OCI-LY1 (cell line): ENCODE measurements around the gene ATP6AP2.

ENCODE experiments used
- H2AFZ ChIP-seq: fragments of 200-600 bp; sonication (generic), shearing (Covaris generic); 2 replicates; pipeline ENCODE4 v1.6.0; 2014; ENCODE audit warnings: antibody characterized with exemption, mild to moderate bottlenecking, low read length
- H3F3A ChIP-seq: fragments of 200-600 bp; sonication (generic), shearing (Covaris generic); 2 replicates; pipeline ENCODE4 v1.6.0; 2014; ENCODE audit warnings: mild to moderate bottlenecking, antibody characterized with exemption, low read length, moderate library complexity; ENCODE audit not compliant: insufficient read depth
- H3K27ac ChIP-seq: fragments of 200-600 bp; sonication (generic); 2 replicates; pipeline ENCODE4 v1.5.1; 2014; ENCODE audit warnings: low read length, mixed run types, mild to moderate bottlenecking, low read depth; ENCODE audit not compliant: poor library complexity, severe bottlenecking
- H3K27me3 ChIP-seq: fragments of 200-600 bp; sonication (generic); 2 replicates; pipeline ENCODE4 v1.6.0; 2014; ENCODE audit warnings: antibody characterized with exemption, mild to moderate bottlenecking, low read length, moderate library complexity; ENCODE audit not compliant: insufficient read depth
- H3K36me3 ChIP-seq: fragments of 200-600 bp; sonication (generic); 2 replicates; pipeline ENCODE4 v1.6.1; 2014; ENCODE audit warnings: mild to moderate bottlenecking, antibody characterized with exemption, low read length, moderate library complexity, mixed read lengths; ENCODE audit not compliant: insufficient read depth
- H3K4me1 ChIP-seq: fragments of 200-600 bp; sonication (generic); 2 replicates; pipeline ENCODE4 v1.5.1; 2014; ENCODE audit warnings: mild to moderate bottlenecking, low read length, moderate library complexity; ENCODE audit not compliant: insufficient read depth, severe bottlenecking
- H3K4me2 ChIP-seq: fragments of 200-600 bp; sonication (generic), shearing (Covaris generic); 2 replicates; pipeline ENCODE4 v1.6.1; 2014; ENCODE audit warnings: low read length
- H3K4me3 ChIP-seq: fragments of 200-600 bp; sonication (generic); 2 replicates; pipeline ENCODE4 v1.5.1; 2014; ENCODE audit warnings: low read length, low read depth, mild to moderate bottlenecking, mixed read lengths; ENCODE audit not compliant: poor library complexity, severe bottlenecking
- H3K79me2 ChIP-seq: fragments of 200-600 bp; shearing (Covaris generic); 2 replicates; pipeline ENCODE4 v1.6.1; 2016; ENCODE audit warnings: mixed run types, low read length, mixed read lengths; ENCODE audit not compliant: insufficient read depth
- H3K9ac ChIP-seq: fragments of 200-600 bp; sonication (generic), shearing (Covaris generic); 2 replicates; pipeline ENCODE4 v1.6.1; 2014; ENCODE audit warnings: mild to moderate bottlenecking, low read length, mixed read lengths
- H3K9me2 ChIP-seq: fragments of 200-600 bp; sonication (generic), shearing (Covaris generic); 2 replicates; pipeline ENCODE4 v1.6.1; 2014; ENCODE audit warnings: low read depth, mild to moderate bottlenecking, low read length, mixed read lengths
- H3K9me3 ChIP-seq: fragments of 200-600 bp; shearing (Covaris generic); 2 replicates; pipeline ENCODE4 v1.6.1; 2014; ENCODE audit warnings: low read length, mixed read lengths
- H4K20me1 ChIP-seq: fragments of 200-600 bp; sonication (generic), shearing (Covaris generic); 2 replicates; pipeline ENCODE4 v1.6.0; 2016; ENCODE audit warnings: mild to moderate bottlenecking, low read length; ENCODE audit not compliant: insufficient read depth
- CTCF ChIP-seq: fragments of 200-600 bp; sonication (generic), shearing (Covaris generic); IDR thresholded peaks from 2 replicates; pipeline ENCODE4 v1.5.1; 2017; ENCODE audit warnings: mild to moderate bottlenecking, antibody characterized with exemption, low read length, moderate library complexity, mixed read lengths
- EZH2 ChIP-seq: fragments of 200-600 bp; sonication (generic), shearing (Covaris generic); IDR thresholded peaks from 2 replicates; pipeline ENCODE4 v1.8.0; 2017; ENCODE audit warnings: borderline replicate concordance, mixed run types, mild to moderate bottlenecking, antibody characterized with exemption, low read length, moderate library complexity, mixed read lengths

ATP6AP2 gene

GRCh38 chrX:40628506-40628905, 47.7 kb downstream of the ATP6AP2 start:
- H3F3A ChIP-seq, result no peaks in the 10 kb centered on the region
- H3K79me2 ChIP-seq, result no peaks in the 10 kb centered on the region
- H3K4me2 ChIP-seq, result no peak overlapping the region
- H3K27me3 ChIP-seq, result no peaks in the 10 kb centered on the region
- no peak overlapping the region for H3K27ac ChIP-seq
- H3K36me3 ChIP-seq, result peaks cover 50% of the 10 kb centered on the region
- H4K20me1 ChIP-seq, result no peaks in the 10 kb centered on the region
- no peak for TF ChIP-seq EZH2
- no peak for TF ChIP-seq CTCF
- no peaks in the 10 kb centered on the region for H3K9me2 ChIP-seq
- H3K9ac ChIP-seq, result no peak overlapping the region
- H3K9me3 ChIP-seq, result no peaks in the 10 kb centered on the region
- no peak overlapping the region for H2AFZ ChIP-seq
- H3K4me3 ChIP-seq, result no peak overlapping the region
- H3K4me1 ChIP-seq, result no peaks in the 10 kb centered on the region

DNA sequence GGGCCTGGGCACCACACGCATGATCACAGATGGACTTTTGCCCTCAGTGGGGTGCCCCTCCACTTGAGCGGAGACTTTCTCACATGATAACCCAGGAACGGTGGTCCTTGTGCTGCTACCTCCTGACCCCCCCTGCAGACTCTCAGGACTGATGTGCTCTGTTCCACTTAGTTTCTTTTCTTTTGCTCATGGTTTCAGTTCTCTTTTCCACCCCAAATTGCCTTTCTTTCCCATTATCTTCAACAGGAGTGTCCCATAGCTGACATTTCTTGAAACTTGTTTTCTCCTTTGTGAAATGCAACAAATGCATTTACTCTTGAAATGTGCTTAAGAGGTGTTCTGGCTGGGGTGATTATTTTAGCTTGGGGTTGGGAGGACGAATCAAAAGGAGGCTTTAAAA, 51.4 kb downstream of the ATP6AP2 start:
- H3F3A ChIP-seq, result no peaks in the 10 kb centered on the region
- H3K27me3 ChIP-seq, result no peaks in the 10 kb centered on the region
- H3K4me2 ChIP-seq, result no peak overlapping the region
- no peak overlapping the region for H3K27ac ChIP-seq
- no peak for TF ChIP-seq EZH2
- no peak for TF ChIP-seq CTCF
- no peaks in the 10 kb centered on the region for H3K4me1 ChIP-seq
- H3K9me3 ChIP-seq, result no peaks in the 10 kb centered on the region
- no peaks in the 10 kb centered on the region for H3K9me2 ChIP-seq
- peaks cover 86% of the 10 kb centered on the region for H3K36me3 ChIP-seq
- H2AFZ ChIP-seq, result no peak overlapping the region
- no peak overlapping the region for H3K9ac ChIP-seq
- no peaks in the 10 kb centered on the region for H4K20me1 ChIP-seq
- H3K4me3 ChIP-seq, result no peak overlapping the region
- no peaks in the 10 kb centered on the region for H3K79me2 ChIP-seq

GRCh38 chrX:40637687-40638086, 56.9 kb downstream of the ATP6AP2 start:
- H2AFZ ChIP-seq, result no peak overlapping the region

More at GRCh38 chrX:40637687-40638086, 56.9 kb downstream of the ATP6AP2 start:
- Histone ChIP-seq H3K9me2 (no peaks in the 10 kb centered on the region), H3K27ac (no peak overlapping the region), H3K9me3 (no peaks in the 10 kb centered on the region), H3K27me3 (no peaks in the 10 kb centered on the region), H3K36me3 (peaks cover 75% of the 10 kb centered on the region), H3K79me2 (no peaks in the 10 kb centered on the region), H4K20me1 (no peaks in the 10 kb centered on the region), H3K4me1 (no peaks in the 10 kb centered on the region), H3F3A (no peaks in the 10 kb centered on the region), H3K4me2 (no peak overlapping the region), H3K4me3 (no peak overlapping the region), H3K9ac (no peak overlapping the region)
- TF ChIP-seq CTCF (no peak), EZH2 (no peak)
